Kidney epithelial cell (primary cell): ENCODE measurements around the gene WDR6. TPM values are rescaled to one million over a fixed set of nuclear protein-coding genes. Genes with fewer than 3 reads are reported as not detected.
A peak's percentile ranks its signal among the peaks of the same experiment; 100 is the strongest.

Experiments used
- DNase-seq: peaks from one replicate; pipeline ENCODE4 v3.0.0-alpha.2; 2010; ENCODE audit warnings: low read depth
- H3K27me3 ChIP-seq: 2 replicates; pipeline ENCODE4 v1.6.0; 2011; ENCODE audit warnings: low read length; ENCODE audit not compliant: control insufficient read depth, insufficient read depth
- H3K36me3 ChIP-seq: 2 replicates; pipeline ENCODE4 v1.5.1; 2011; ENCODE audit warnings: low read length; ENCODE audit not compliant: control insufficient read depth, insufficient read depth
- H3K4me3 ChIP-seq: 2 replicates; pipeline ENCODE4 v1.5.1; 2011; ENCODE audit warnings: low read depth, mild to moderate bottlenecking, control low read depth, low read length
- CTCF ChIP-seq: IDR thresholded peaks from 2 replicates; pipeline ENCODE4 v1.5.1; 2011; ENCODE audit warnings: mild to moderate bottlenecking, moderate library complexity, low read length, control low read depth, inconsistent platforms; ENCODE audit not compliant: insufficient read depth, poor library complexity, severe bottlenecking
- total RNA-seq: library from RNA; depleted of rRNA; stranded (reverse); fragments of >200 nt; gene quantifications from 2 replicates; pipeline ENCODE4 v1.2.3, GENCODE V29; 2015

Gene WDR6
- total RNA-seq, 1 donor from 2014 or later: 124 TPM

GRCh38 chr3:48989796-48990635, 17.2 kb upstream of the WDR6 start, which contains the start of gene P4HTM:
TSS of gene P4HTM (plus strand) at chr3:48990241. CDS start at chr3:48990257, 16 bp downstream.
- H3K4me3 ChIP-seq: peak within 1 kb of the TSS; percentile 94
- no peaks in the 10 kb centered on the region for H3K27me3 ChIP-seq
- no peaks in the 10 kb centered on the region for H3K36me3 ChIP-seq
- peak; percentile 65 for DNase-seq
- peak; percentile 43 for TF ChIP-seq CTCF

DNA sequence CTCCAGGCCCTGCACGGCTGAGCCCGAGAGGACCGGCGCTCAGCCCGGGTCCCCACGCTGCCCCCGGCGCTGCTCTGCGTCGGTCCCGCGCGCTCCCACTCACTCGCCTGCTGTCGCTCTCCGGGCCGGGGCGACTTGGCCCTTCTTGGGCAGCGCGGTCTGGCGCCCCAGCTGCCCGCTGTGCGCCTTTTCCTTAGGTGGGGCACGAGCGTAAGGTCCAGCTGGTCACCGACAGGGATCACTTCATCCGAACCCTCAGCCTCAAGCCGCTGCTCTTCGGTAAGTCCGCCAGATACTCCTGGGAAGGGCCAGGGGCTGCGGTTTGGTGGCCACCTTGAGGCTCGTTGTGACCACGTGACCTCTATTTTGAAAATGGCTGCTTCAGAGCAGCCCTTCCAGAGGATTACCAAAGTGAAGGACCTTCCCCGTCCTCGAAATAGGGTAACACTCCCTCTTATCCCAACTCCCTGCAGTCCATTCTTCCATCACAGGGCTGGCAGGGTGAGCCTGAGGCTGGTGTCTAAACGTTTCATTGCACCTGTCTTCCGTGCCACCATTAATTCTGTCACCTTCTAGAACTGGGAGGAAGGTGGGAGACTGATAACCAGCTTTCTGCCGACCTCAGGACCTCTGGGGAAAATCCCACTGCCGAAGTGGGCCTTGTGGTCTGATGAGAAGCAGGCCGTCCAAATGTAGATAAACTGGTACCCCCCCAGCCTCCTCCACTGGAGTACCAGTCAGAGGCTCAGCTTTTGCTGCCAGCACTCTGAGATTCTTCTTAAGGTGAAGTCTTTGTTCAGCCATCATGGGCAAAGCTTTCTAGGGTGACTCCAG, 16.3 kb upstream of the WDR6 start:
- no peak for DNase-seq
- Histone ChIP-seq H3K4me3 (peak overlapping the region; percentile 94), H3K36me3 (no peaks in the 10 kb centered on the region), H3K27me3 (no peaks in the 10 kb centered on the region)
- no peak for TF ChIP-seq CTCF

GRCh38 chr3:48991851-48992545, 15.2 kb upstream of the WDR6 start:
- Histone ChIP-seq H3K4me3 (no peak overlapping the region), H3K27me3 (no peaks in the 10 kb centered on the region), H3K36me3 (no peaks in the 10 kb centered on the region)
- TF ChIP-seq CTCF: no peak
- DNase-seq: no peak

DNA sequence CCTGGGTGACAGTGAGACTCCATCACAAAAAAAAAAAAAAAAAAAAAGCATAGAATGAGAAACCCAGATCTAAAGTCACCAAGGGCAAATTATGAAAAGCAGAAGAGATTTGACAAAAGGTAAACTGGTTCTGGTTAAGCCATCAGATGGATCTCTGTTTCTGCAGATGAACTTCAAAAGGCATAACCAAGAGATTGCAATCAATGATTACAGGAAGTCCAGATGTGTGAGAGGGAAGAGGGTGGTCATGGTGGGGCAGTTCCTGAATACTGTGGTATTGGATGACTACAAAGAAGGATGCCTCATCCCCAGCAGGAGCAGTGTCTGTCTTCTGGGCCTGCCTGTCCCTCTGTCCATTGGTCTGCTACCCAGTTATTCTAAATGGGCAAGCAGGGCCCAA, 13.4 kb upstream of the WDR6 start:
- Histone ChIP-seq H3K27me3 (no peaks in the 10 kb centered on the region), H3K36me3 (no peaks in the 10 kb centered on the region), H3K4me3 (no peak overlapping the region)
- DNase-seq: no peak
- no peak for TF ChIP-seq CTCF

DNA sequence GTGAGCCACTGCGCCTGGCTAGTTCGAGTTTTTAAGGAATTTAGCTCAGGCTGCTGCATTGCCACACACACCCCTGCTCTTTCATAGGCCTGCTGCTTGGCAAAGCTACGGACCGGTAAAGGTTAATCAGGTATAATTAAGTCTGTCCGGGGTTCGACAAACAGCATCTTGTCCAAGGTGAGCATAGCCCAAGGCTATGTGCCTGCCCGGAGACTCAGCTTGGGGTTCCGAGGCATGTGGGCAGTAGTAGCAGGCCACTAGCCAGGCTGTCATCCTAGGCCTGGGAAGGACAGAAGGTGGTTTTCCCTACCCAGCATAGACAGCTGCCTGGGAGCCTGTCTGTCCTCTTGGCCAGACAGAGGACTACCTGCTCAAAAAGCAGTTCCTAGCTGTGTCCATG, 10.6 kb upstream of the WDR6 start:
- no peaks in the 10 kb centered on the region for H3K36me3 ChIP-seq
- no peak for DNase-seq
- H3K4me3 ChIP-seq: no peak overlapping the region
- no peaks in the 10 kb centered on the region for H3K27me3 ChIP-seq
- no peak for TF ChIP-seq CTCF
